ENCODE data around the gene SRMS.

GRCh38 chr20:63496596-63497120 lies 50.9 kb downstream of the SRMS start:
- TF ChIP-seq POLR2AphosphoS5 (IDR thresholded peaks at IDR 0.05): no peak
- no peak for TF ChIP-seq POLR2A (IDR thresholded peaks at IDR 0.05)
- TF ChIP-seq CTCF (IDR thresholded peaks at IDR 0.05): no peak
- TF ChIP-seq EP300 (IDR thresholded peaks at IDR 0.05): no peak

Data from gastroesophageal sphincter (tissue), 3 donors.